Measurements from ENCODE around the gene GTF3C5.

The GTF3C5 gene

DNA sequence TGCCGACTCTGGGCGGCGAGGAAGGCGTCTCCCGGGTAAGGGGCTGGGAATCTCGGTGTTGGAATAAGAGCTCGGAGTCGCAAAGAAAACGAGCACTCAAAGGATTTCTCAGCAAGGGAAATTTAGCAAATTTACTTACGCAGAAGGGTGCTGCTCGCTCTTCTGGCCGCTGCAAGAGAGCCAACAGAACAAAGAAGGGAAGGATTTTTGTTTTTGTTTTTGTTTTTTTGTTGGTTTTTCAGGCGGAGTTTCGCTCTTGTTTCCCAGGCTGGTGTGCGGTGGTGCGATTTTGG, 279 bp downstream of the GTF3C5 start:
- DNase-seq (ENCODE audit: low read depth): no peak

DNA sequence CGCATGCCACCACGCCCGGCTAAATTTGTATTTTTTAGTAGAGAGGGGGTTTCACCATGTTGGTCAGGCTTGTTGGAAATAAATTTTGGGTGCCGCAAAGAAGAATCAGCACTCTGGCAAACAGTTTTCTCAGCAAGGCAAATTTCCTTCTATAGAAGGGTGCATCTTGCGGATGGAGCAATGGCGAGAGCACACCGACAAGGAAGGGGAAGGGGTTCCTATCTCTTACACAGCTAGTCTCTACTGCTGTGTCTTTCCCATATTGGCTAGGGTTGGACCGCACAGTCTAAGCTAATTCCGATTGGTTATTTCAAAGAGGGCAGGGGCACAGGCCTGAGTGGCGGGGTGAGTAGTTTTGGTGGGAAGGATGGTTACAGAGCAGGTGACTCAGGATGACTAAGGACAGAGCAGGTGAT, 707 bp downstream of the GTF3C5 start:
- DNase-seq (ENCODE audit: low read depth): no peak

DNA sequence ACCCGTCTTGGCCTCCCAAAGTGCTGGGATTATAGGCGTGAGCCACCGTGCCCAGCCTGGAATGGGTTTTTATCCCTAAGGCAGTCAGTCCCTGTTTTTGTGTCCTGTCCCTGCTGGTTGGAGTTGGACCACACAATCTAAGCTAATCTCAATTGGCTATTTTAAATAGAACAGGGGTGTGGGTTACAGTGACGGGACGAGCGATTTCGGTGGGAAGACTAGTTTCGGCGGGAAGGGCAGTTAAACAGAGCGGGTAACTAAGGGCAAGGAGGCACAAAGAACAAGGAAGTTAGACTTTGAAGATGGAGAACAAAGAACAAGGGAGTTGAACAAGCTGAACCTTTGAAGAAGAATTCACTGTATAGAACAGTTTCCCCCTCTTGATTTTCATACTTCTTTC, 1.4 kb downstream of the GTF3C5 start:
- no peak for DNase-seq (ENCODE audit: low read depth)

- DNase-seq (ENCODE audit: low read depth): no peak
Observed at GRCh38 chr9:133035669-133036068, 4.9 kb downstream of the GTF3C5 start.

- no peak for DNase-seq (ENCODE audit: low read depth)
Observed at GRCh38 chr9:133037775-133038515, 7.1 kb downstream of the GTF3C5 start.

- DNase-seq (ENCODE audit: low read depth): peak; percentile 11
Observed at GRCh38 chr9:133040892-133041479, 10.2 kb downstream of the GTF3C5 start.

DNA sequence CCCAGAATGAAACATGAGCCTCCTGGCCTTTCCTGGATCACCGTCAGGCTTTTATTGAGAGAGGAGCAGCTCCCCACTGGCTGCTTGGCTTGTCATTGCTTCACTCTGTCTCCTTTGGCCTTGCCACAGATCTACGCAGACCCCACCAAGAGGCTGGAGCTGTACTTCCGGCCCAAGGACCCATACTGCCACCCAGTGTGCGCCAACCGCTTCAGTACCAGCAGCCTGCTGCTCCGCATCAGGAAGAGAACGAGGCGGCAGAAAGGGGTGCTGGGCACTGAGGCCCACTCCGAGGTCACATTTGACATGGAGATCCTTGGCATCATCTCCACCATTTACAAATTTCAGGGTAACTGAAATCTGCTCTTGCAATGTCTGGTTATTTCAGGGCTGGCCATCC, 11.2 kb downstream of the GTF3C5 start:
- no peak for DNase-seq (ENCODE audit: low read depth)

DNA sequence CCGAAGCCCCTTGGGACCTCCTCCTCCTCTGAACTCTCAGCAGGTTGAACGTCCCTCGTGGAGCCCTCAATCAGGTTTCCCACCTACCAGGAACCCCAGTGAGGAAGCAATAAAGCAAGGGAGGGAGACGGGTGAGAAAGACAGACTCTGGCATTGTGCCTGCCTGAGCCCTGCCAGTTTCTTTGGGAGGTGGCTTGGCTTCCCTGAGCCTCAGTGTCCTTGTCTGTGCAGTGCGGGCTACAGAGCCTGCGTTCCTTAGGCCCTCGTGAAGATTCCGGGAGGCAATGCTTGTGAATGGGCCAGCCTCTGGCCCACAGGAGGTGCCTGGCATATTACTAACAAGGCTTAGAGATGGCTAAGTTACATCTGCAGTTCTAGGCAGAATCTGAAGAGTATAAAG, 11.9 kb downstream of the GTF3C5 start:
- DNase-seq (ENCODE audit: low read depth): no peak

DNA sequence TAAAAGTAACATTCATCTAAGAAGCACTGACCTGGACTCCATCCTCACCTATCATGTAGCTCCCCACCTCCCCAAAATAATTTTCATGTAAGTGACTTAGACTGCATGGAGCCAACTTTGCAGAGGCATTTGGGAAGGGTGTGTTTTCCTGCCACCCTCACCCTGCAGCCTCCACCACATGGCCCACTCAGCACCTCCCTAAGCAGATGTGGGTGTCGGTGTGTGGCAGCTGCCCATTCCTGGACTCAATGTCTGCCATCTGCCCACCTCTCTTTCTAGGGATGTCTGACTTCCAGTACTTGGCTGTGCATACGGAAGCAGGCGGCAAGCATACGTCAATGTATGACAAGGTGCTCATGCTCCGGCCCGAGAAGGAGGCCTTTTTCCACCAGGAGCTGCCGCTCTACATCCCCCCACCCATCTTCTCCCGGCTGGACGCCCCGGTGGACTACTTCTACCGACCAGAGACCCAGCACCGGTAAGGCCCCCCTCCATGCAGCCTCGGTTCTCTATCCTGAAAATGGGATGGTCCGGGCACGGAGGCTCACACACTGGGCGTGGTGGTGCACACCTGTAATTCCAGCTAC, 12.7 kb downstream of the GTF3C5 start:
- DNase-seq (ENCODE audit: low read depth): no peak

DNA sequence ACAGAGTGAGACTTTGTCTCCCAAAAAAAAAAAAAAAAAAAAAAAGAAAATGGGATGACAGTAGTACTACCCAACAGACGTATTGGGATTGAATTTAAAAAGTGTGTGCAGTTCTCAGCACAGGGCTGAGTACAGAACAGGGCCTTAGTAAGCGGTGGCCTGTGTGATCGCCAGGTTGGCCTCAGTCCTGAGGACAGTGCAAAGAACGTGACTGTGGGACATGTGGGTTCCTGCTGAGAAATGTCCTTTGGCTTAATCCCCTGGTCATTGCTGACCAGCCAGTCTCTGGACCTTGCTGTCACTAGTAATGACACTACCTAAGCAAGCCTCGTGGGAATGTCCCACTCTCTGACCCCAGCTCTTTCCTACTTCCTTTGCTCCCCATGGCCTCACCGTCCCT, 13.3 kb downstream of the GTF3C5 start:
- no peak for DNase-seq (ENCODE audit: low read depth)

- DNase-seq (ENCODE audit: low read depth): no peak
Observed at GRCh38 chr9:133044661-133045060, 13.9 kb downstream of the GTF3C5 start.

DNA sequence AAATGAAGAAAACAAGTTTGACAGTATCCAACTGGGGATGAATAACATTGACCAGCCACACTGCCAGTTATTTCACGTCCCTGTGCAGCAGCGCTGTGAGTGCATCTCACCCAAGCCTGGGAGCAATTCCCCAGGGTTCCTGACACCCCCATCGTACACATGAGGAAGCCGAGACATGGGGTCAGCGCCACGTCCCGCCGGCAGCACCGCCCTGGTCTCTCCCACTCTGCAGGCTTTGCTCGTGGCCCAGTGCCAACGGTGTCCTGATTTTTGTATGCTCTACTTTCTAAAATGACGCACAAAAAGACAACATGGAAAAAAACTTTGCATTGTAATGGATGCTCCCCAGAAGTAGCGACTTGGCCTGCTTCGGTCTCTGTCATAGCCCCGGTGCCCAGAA, 14.3 kb downstream of the GTF3C5 start:
- DNase-seq (ENCODE audit: low read depth): no peak

DNA sequence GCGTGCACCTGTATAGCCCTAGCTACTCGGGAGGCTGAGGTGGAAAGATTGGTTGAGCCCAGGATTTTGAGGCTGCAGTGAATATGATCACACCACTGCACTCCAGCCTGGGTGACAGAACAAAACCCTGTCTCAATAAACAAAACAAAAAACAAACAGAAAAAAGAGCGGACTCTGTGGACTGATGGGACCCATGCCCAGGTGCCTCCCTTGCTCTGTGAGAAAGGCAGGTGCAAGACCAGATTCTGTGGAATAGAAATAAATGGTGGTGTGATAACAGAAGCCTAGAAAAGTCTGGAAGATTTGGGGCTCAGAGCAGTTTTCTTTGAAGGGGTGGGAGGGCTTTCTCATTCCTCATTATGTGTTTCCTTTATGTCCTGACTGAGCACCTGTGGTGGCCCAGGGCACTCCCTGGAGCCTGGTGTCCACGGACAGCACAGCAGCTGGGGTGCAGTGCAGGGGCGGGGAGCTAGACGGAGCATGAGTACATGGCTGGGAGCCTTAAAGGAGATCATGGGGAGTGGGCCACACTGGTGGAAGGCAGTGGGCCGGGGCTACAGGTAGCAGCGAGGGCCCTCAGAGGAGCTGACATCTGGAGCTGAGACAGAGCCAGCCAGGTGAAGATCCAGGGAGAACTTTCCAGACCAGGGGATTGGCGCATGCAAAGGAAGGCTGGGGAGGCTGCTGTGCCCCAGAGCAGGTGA, 15.6 kb downstream of the GTF3C5 start:
- DNase-seq (ENCODE audit: low read depth): no peak

GRCh38 chr9:133046900-133047295, 16.1 kb downstream of the GTF3C5 start:
- DNase-seq (ENCODE audit: low read depth): no peak

DNA sequence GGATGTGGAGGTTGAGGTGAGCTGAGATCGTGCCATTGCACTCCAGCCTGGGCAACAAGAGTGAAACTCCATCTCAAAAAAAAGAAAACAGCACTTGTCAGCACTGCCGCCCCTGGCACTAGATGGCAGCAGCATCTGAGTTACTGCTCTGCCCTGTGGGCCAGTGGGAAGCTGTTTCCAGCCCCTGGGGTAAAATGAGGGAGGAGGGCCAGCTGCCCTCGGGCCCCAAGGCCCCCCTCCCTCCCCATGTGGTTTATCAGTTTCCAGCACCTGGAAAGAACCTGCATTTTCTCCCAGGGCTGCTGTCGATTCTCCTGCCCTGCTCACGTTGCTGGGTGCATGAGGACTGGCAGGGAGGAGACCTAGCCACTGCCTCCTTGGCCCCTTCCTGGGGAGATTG, 17.8 kb downstream of the GTF3C5 start:
- DNase-seq (ENCODE audit: low read depth): peak; percentile 9

DNA sequence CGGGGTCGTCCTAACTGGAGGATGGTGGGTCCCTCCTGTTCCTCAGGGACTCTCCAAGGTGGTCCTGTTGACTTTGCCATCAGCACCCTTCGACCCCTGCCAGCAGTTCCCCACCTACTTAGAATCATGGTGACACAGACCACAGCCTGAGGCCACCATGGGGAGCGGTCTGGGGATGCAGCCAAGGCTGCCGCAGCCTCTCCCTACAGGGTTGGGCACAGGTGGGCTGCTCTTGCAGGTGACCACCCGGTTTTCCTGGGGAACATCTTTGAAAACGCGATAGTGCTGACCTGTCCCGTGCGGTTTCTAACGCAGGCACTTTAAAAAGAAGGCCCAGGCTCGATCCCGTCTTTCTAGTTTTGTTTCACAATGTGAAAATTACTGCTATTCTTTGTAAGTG, 18.2 kb downstream of the GTF3C5 start:
- DNase-seq (ENCODE audit: low read depth): no peak

- no peak for DNase-seq (ENCODE audit: low read depth)
Observed at GRCh38 chr9:133050142-133050541, 19.3 kb downstream of the GTF3C5 start.

DNA sequence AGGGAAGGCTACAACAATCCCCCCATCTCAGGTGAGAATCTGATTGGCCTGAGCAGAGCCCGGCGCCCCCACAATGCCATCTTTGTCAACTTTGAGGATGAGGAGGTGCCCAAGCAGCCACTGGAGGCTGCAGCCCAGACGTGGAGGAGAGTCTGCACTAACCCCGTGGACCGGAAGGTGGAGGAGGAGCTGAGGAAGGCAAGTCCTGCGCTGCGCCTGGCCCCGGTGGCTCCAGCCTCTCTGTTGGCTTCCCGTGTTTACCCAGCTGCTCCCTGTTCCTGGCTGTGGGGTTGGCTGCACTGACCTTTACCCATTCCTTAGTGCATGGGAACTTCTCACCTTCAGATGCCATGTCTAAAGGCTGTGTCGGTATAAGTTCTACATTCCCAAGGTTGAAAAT, 20.0 kb downstream of the GTF3C5 start:
- DNase-seq (ENCODE audit: low read depth): no peak

DNA sequence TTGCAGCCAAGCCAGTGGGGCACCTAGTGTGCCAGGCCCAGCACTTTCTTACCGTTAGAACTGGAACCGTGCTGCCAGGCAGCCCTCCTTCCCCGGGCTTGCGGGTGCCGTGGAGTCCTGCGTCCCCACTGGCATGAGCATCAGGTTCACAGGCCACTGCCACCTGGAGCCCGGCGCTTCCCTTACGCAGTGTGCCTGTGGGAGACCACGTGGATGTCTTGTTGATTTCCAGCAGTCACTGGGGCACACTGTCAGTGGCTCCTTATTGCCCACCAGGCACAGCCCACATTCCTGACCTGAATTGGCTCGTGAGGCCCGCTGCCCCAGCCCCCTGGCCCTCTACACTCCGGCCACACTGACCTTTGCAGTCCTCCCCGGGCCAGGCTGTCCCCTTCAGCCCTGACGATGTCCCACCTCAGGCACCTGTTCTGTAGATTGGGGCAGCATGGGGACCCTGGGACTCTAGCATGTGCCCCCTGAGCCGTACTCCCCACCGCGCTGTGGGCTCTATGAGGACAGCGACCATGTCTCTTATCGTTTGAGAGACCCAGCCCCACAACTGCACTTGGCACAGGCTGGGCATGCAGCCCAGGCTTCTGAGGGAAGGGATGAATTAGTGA, 20.6 kb downstream of the GTF3C5 start:
- no peak for DNase-seq (ENCODE audit: low read depth)

- no peak for DNase-seq (ENCODE audit: low read depth)
Observed at GRCh38 chr9:133051966-133052539, 21.3 kb downstream of the GTF3C5 start.

- DNase-seq (ENCODE audit: low read depth): no peak
Observed at GRCh38 chr9:133054194-133054890, 23.5 kb downstream of the GTF3C5 start.

DNA sequence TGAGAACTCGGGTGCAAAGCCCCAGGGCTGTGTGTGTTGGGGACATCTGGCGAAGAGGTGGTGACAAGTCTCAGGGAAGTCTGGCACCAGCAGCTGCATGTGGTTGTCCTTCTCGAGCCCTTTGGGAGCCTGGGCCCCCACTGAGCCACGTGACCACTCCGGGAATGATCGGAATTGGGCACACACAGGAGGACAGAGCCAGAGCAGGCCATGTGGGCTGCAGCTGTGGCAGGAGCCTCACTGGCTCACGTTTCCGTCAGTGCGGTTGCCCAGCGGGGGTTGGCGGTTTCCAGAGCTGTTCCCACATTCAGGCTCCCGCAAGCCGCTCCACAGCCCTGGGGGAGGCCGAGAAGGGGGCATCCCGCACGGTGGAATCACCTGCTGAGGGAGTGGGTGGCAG, 24.2 kb downstream of the GTF3C5 start:
- no peak for DNase-seq (ENCODE audit: low read depth)

All from T follicular helper cell (primary cell).